ENCODE results near the gene HTRA3.
"Not testable (repeated sequence)": the region's sequence is repeated elsewhere in the genome, so short reads cannot be mapped to it uniquely, and the experiment has no call there.

The HTRA3 gene

GRCh38 chr4:8346838-8347605 lies 77.5 kb downstream of the HTRA3 start:
- no peak for DNase-seq

GRCh38 chr4:8347660-8348059 lies 78.1 kb downstream of the HTRA3 start:
- DNase-seq, result no peak

GRCh38 chr4:8348071-8348470 lies 78.5 kb downstream of the HTRA3 start:
- DNase-seq, result no peak

- not testable (repeated sequence) for DNase-seq
These were observed 79.7 kb downstream of the HTRA3 start for GRCh38 chr4:8349236-8349635.

- no peak for DNase-seq
These were observed 80.2 kb downstream of the HTRA3 start for GRCh38 chr4:8349664-8350236.

- no peak for DNase-seq
These were observed 80.8 kb downstream of the HTRA3 start for GRCh38 chr4:8350352-8350751.

GRCh38 chr4:8350841-8351461 lies 81.4 kb downstream of the HTRA3 start:
- DNase-seq, result no peak

- DNase-seq, result no peak
These were observed 82.4 kb downstream of the HTRA3 start for GRCh38 chr4:8351931-8352367.

GRCh38 chr4:8352368-8353157 lies 83.0 kb downstream of the HTRA3 start:
- no peak for DNase-seq

- DNase-seq, result no peak
These were observed 83.7 kb downstream of the HTRA3 start for GRCh38 chr4:8353158-8353669.

- DNase-seq, result no peak
These were observed 84.4 kb downstream of the HTRA3 start for GRCh38 chr4:8353912-8354453.

GRCh38 chr4:8355306-8355705 lies 85.8 kb downstream of the HTRA3 start:
- no peak for DNase-seq

GRCh38 chr4:8355864-8356565 lies 86.5 kb downstream of the HTRA3 start:
- no peak for DNase-seq

Data from NCI-H1092 (cell line).